Erythroblast (primary cell): ENCODE results near the gene ABCA12.

Experiments
- GATA1 ChIP-seq: IDR thresholded peaks from 2 replicates; pipeline ENCODE4 v1.6.1; 2011; ENCODE audit warnings: low read depth, mild to moderate bottlenecking, control low read depth, low read length, moderate library complexity
- POLR2A ChIP-seq: IDR thresholded peaks from 2 replicates; pipeline ENCODE4 v1.6.1; 2011; ENCODE audit warnings: mild to moderate bottlenecking, low read length

DNA sequence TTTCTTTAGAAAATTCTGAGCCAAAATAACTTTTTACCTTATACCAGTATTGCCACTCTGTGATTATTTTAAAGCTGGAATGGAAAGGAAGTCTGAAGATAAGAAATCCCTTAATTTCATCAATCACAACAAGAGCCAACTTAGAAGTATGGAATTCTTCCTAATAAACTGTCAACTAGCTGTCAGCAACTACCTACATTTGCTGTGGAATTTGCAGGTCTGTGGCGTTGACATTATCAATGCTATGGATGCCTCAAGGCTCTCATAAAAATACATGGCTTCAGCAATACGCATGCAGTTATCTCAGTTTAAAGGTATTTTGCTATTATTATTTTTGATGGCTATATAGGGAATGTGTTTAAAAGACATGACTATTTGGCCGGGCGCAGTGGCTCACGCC lies 108.5 kb downstream of the ABCA12 start:
- TF ChIP-seq POLR2A (no peak), GATA1 (no peak)
